Activated CD4-positive, alpha-beta T cell treated with anti-CD3 and anti-CD28 coated beads, Interleukin-2, Interleukin-6, amounts not matched to agents 100 ng/mL and 50 ng/mL, durations not matched to agents 16 hours and 8 hours (primary cell): Measurements from ENCODE around the gene GJB4.
"Not testable (repeated sequence)": the region's sequence is repeated elsewhere in the genome, so short reads cannot be mapped to it uniquely, and the experiment has no call there.

ENCODE experiments used
- DNase-seq: peaks from one replicate; pipeline ENCODE4 v3.0.0-alpha.2; 2020

The GJB4 gene

DNA sequence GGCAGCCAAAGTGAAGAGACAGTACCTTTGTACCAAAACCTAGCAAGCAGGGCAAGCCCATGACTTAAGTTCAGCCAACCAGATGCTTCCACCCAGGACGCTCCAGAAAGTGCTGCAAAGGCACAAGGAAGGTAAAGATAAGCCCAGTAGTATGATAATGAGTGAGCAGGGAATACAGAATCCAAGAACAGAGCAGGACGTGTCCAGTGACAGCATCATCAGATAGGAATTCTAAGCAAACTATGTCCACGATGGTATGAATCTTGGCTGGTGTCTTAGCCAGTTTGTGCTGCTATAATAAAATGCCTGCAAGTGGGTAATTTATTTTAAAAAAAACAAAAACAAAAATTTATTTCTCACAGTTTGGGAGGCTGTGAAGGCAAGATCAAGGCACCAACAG is 46.9 kb downstream of the GJB4 start:
- no peak for DNase-seq

DNA sequence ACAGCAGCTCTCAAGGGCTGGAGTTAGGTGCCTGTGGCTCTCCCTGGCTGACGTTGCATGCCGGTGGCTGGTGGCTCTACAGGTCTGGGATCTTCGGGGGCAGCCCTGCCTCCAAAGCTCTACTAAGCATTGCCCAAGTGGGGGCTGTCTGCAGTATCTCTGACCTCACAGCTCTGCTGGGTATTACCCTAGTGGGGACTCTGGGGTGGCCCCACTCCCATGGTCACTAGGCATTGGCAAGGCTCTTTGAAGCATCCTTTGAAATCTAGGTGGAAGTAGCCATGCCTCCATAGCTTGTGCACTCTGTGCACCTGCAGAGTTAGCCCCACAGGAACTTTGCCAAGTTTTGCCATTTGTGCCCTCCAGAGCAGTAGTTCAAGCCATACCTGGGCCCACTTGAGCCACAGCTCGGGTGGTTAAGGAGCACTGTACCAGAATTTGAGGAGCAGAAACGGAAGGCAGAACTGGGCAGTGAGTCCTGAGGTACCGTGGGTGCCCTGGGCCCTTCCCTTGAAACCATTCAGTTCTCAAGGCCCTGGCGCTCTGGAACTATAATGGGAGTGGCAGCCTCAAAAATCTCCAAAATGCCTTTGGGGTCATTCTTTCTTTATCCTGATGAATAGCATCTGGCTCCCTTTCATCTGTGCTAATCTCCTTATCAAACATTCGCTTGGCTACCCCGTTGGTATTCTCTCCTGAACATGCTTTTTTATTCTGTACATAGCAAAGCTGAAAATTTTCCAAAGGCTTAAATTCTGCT is 48.7 kb downstream of the GJB4 start:
- DNase-seq: no peak

- not testable (repeated sequence) for DNase-seq
Measured at GRCh38 chr1:34810781-34811180, 51.2 kb downstream of the GJB4 start.
